Activated CD4-positive, alpha-beta T cell treated with anti-CD3 and anti-CD28 coated beads for 48 hours (primary cell): Measurements from ENCODE around the gene ARL15.

Experiments
- DNase-seq: peaks from one replicate; pipeline ENCODE4 v3.0.0-alpha.2; 2020

Gene ARL15

DNA sequence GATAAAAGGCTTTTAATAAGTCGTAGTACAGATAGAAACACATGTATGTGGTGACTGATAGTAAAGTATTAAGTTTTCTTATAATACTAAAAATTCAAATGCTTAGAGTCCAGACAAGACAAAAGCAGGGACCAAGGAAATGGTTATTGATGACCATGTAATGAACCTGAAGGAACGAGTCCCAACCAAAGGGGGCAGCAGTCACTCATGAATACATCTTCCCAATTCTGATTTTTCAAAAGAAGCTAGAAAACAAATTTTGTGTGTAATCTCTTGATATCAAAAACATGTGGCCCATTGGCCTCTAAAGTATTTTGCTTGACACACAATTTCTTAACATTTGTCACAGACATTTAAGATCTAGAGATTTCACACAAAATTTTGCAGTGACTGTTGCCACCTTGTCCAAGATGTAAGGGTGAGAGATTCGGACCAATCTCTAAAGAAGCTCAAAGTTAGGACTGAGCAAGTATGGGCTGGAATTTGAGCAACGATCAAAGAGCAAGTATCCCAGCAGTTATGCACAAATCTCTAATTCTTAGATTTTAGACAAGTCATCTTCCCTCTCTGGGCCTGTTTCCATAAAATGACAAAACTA, 66.8 kb downstream of the ARL15 start:
- DNase-seq = peak; percentile 41

- no peak for DNase-seq
Observed at GRCh38 chr5:54242297-54242696, 68.1 kb downstream of the ARL15 start.

- DNase-seq = no peak
Observed at GRCh38 chr5:54234304-54234933, 76.0 kb downstream of the ARL15 start.

DNA sequence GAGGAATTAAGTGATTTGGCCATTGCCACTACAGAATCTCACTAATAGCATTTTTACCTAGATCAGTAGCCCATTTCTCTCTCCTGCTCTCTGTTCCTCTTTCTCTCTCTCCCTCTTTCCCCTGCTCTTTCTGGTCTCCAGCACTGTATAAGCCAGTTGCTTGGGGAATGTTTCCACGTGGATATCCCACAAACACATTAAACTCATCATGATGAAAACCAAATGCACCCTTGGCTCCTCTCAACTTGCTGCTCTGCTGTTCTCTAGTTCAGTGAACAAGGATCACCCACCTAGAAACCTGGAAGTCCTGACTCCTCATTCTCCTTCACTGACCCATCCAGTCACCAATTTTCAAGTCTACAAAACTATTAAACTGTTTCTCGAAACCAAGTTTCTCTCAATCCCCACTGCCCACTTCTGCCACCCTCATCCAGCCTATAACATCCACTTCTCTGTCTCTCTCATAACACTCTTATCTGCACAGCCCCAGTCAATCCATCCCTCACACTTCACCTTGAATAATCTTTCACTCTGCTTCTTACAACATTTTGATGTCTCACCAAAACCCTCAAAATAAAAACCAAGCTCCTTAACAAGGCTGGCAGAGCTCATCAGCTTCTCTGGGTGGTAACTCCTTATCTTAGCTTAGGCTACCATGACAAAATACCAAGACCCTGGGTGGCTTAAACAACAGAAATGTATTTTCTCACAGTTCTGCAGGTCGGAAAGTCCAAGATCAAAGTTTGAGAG, 79.3 kb downstream of the ARL15 start:
- no peak for DNase-seq

DNA sequence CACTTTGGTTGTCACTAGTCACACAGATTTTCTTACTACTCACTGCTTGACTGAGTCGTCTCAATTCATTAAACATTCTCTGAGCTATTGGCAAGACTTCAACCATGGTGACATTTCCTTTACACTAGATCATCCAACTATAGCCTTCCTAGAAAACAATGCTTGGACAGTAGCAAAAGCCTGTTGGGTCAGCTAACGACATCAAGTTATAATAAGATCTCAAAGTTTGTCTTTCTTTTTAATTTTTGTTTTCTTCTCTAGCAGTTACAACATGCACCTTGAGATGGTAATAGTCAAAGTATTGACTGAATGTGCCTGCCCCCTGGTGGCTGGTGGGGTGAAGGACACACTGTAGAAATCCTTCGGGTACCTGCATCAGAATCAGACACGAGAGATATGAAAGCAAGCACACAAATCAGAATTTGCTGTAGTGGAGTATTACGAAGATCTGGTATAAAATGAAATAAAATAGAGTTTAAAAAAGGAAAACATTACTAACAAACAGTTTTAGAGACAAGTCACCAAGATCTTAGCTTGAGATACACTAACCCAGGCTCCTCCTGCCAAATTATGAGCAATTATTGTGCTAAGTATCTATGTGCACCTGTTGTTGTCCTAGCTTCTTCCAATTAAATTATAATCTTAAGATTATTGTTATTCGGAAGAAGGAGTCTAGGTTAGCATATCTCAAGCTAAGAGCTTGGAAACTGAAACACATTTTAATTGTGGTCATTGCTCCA, 81.2 kb downstream of the ARL15 start:
- DNase-seq = peak; percentile 82

- no peak for DNase-seq
Observed at GRCh38 chr5:54227759-54228158, 82.6 kb downstream of the ARL15 start.

DNA sequence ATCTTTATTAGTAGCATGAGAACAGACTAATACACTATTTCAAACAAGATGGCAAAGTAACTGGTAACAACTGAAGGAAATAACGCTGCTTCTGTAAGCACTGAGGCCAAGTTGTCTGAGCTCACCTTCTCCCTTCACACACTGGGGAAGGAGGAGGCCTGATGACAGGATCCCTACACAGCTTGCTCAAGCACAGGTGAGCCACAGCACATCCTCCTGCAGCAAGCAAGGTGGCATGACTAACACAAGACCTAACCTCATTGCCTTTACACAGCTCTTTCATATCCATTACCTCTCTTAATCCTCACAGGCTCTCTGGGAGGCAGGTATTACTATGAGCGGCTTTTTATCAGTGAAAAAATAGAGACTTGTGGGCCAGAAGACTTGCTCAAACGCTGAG, 83.3 kb downstream of the ARL15 start:
- DNase-seq = no peak

GRCh38 chr5:54226215-54226614, 84.2 kb downstream of the ARL15 start:
- no peak for DNase-seq

DNA sequence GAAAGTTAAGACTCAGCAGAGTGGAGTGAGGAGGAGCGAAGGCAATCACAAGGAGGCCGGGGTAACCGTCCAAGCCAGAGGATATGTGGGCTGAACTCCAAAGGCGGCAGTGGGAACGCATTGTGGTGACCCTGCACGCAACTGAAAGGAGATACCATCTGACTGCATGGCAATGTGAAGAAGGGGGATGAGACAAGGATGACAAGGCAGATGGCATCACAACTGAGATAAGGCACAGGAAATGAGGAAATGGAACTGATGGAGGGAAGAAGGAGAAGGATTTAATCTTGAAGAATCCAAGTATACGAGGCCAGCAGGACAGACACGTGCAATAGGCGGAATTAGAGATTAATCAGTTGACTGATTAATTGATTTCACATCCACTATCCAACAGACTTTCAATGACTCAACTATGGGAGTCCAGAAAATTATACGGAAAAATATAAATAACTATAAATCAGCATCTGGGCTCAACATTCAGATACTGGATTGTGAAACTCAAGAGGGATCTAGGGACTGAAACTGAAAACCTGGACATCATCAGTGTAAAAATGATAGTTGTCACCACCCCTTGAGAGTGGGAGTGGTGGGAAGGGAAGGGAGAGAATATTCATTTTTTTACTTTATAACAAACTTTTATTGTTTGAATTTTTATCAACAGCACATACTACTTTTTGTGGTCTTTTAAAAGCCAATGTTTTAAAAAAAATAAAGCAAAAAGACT, 86.1 kb downstream of the ARL15 start:
- DNase-seq = no peak

GRCh38 chr5:54222336-54222735, 88.0 kb downstream of the ARL15 start:
- DNase-seq = no peak

- DNase-seq = no peak
Observed at GRCh38 chr5:54221135-54221534, 89.2 kb downstream of the ARL15 start.

DNA sequence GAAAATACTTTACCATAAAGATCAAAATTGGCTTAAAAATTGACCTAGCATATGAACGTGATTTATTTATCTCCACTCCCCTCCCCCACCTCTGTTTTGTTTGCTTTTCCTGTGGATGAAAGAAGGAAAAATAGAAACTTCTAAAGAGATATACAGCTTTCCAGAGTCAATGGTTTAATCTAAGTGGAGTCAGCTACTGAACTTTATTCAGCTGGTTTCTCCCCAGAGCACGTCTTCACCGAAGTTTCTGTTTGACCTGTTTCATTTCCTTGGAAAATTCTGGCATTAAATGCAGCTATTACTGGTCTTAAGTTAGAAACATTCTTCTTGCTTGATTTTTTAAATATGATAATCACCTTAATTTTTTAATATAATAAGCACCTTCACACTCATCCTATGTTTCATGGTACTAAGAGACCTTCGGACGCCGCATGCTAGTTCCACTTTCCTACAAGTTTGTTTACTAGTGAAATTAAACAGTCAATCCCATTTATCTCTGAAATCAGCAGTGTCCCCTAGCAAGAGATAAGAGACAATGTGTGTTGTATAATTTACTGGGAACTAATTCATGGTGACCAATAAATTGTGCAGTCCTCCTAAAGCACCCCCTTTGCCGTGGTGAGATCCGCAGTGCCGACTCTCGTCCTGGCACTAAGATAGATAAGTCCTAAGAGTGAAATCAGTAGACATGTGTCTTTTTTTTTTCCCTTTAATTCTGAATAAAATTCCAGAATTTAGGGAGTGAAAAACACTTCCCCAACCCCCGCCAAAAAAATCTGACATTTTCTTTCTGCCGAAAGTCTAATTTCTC, 89.9 kb downstream of the ARL15 start:
- DNase-seq = no peak

DNA sequence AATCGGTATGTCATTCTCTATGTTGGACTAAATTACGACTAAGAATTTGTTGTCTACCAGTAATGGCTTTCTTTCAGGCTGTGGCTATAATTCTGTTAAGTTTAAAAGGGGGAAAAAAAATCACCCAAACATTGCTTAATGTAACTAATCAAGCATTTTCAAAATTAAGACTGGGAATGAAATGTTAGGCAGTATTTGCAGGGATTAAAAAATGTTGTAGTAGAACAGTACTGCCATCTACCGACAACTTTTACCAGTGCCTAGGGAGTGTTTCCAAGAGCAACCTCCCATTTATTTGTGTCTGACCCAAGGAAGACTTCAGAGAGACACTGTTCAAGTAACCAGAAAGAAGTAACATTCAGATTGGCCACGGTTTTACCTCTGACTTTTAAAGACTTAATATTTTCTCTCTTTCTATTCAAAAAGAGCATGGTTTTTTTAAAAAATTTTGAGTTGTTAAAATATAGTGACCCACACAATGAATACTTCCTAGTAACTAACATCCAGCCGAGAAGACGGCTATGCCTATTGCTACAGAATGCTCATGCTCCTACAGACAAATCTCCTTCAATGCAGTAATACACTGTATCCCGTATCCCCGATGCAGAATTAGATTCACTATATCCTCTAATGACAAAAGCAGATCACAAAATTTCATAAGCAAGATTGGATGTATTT, 92.4 kb downstream of the ARL15 start:
- no peak for DNase-seq

DNA sequence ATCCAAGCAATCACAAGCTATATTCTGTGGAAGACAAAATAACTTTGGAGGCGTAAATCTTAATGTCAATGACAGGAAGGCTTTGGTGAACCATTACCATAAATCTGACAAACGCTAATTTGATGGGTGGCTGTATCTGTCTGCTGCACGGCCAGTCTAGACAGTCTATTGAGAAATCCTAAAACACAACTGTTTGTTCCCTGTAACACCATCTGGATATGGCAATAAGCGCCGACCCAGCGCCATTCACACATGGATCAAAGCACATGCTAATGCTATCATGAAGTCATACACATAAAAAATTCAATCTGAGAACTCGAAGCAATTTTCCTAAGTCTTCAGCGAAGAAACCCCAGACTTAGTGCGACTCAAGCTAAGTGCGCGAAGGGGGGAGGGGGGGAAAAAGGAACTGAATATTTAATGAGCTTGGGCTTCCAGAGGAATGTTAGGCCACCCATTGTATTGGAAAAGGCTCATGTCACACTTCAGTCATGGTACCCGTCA, 95.1 kb downstream of the ARL15 start:
- DNase-seq = no peak

- no peak for DNase-seq
Observed at GRCh38 chr5:54214722-54215121, 95.7 kb downstream of the ARL15 start.

GRCh38 chr5:54212331-54212730, 98.0 kb downstream of the ARL15 start:
- no peak for DNase-seq

DNA sequence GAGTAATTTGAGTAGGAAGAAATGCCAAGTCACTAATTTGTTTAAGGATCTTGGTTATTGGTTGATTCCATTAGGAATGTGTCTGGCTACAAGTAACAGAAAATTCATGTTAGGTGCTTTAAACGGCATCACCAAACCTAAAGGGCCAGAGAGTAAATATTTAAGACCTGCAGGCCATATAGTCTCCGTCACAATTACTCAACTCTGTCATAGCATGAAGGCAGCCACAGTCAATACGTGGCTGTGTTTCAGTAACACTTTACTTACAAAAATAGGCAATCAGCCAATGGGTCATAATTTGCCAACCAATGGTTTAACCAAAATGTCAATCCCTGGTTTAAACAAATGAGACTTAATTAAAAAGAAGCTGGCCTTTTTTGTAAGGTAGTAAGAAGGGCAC, 98.5 kb downstream of the ARL15 start:
- DNase-seq = no peak

DNA sequence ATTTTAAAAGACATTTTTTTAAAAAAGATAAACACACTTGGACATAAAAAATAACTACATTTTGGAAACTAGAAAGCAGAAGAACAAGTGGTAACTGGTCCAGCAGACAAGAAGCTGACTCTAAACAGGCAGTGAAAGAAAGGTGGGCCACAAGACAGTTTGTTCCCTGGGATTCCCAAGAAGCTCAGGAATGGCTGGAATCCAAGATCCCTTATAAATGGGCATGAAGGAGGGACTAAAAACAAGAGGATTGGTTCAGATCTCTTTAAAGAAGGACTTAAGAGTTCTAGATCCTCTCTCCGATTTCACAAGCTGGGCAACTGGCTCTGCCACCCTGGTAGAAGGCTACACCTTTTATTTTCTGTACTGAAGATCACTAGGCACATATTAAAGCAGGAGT, 102.8 kb downstream of the ARL15 start:
- no peak for DNase-seq

DNA sequence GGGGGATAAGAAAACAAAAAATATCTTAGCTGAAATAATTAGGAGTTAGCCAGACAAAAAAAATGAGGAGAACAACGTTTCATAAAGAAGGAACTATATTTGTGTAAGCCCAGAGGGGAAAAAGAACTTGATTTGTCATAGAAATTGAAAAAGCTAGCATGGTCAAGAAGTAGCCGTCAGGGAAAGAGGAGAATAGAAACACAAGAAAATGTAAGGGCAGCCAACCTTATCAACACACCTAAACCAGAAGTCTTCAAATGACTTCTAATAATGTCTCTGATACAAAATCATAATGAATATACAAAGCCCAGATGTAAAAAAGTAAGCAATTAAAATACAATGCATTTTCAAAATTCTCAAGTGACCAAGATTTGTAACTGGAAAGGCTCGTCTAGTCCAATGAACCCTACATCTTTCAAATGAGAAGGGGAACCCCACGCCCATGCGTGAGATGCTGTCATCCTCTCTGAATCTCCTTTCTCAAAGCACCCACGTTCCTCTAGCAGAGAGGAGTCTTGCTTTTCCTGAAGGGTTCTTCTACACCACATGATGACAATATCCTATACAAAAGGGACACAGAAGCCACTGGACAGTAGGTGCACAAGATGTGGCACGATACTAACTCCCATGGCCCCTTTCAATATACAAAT, 103.7 kb downstream of the ARL15 start:
- DNase-seq = no peak

DNA sequence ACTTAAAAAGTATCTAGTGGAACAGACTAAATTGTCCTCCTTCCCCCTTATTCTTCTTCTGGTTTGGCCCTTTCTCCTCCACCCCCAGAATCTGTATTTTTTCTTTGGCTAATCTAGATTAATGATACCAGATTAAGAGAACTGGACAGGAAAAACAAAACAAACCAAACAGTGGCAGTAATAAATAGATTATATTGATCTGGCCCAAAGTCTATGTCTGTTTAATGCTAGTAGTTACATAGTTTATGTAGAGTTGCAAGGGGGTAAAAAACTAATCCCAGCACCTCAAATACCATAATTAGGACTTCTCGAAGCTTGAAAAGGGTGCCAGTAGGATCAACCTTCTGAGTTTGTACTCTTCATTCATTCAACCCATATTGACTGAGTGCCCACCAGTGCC, 104.5 kb downstream of the ARL15 start:
- no peak for DNase-seq

GRCh38 chr5:54205453-54205852, 104.9 kb downstream of the ARL15 start:
- DNase-seq = no peak
